Gastrocnemius medialis (tissue), 4 donors: ENCODE measurements around the gene MAGI1. TPM values are rescaled to one million over a fixed set of nuclear protein-coding genes. Genes with fewer than 3 reads are reported as not detected.

Experiments used
- ATAC-seq, 2 donors: fragments of 150-250 bp; one replicate each; pipeline ENCODE4 v1.9.1; 2016
- DNase-seq, 2 donors: peaks; one replicate each; pipeline ENCODE4 v3.0.0-alpha.2; 2019
- H3K27ac ChIP-seq, 4 donors: fragments of 200-600 bp; sonication (generic); 1 replicate in 1 of 4; 2 replicates in 3 of 4; pipeline ENCODE4 v1.5.1; 2016 to 2018; ENCODE audit warnings: mild to moderate bottlenecking in 2 of 4, moderate library complexity in 1 of 4
- H3K27me3 ChIP-seq, 3 donors: fragments of 200-600 bp; sonication (generic) in 2 of 3; 1 replicate in 1 of 3; 2 replicates in 2 of 3; pipeline versions ENCODE4 v1.5.1 to v1.6.0; 2016 to 2019; ENCODE audit warnings: mild to moderate bottlenecking in 1 of 3, moderate library complexity in 1 of 3
- H3K36me3 ChIP-seq, 2 donors: fragments of 200-600 bp; sonication (generic) in 1 of 2; one replicate each; pipeline ENCODE4 v1.5.1; 2017 to 2018
- H3K4me1 ChIP-seq, 2 donors: fragments of 200-600 bp; sonication (generic) in 1 of 2; one replicate each; pipeline ENCODE4 v1.5.1; 2016 to 2017; ENCODE audit warnings: mild to moderate bottlenecking in 2 of 2
- H3K4me3 ChIP-seq, 4 donors: fragments of 200-600 bp; sonication (generic) in 3 of 4; 1 replicate in 1 of 4; 2 replicates in 3 of 4; pipeline ENCODE4 v1.5.1; 2016 to 2019; ENCODE audit warnings: mild to moderate bottlenecking in 2 of 4
- H3K9me3 ChIP-seq, 3 donors: fragments of 200-600 bp; sonication (generic) in 2 of 3; 1 replicate in 1 of 3; 2 replicates in 2 of 3; pipeline ENCODE4 v1.5.1; 2016 to 2019
- CTCF ChIP-seq, 5 experiments: fragments of 450-650 bp in 3 of 5; fragments of 200-600 bp in 2 of 5; sonication (generic) in 2 of 5; IDR thresholded peaks in 4 of 5; conservative IDR thresholded peaks in 1 of 5; 1 replicate in 4 of 5; 2 replicates in 1 of 5; pipeline ENCODE4 v1.5.1; 2016 to 2019; ENCODE audit warnings: antibody characterized with exemption in 5 of 5, mild to moderate bottlenecking in 3 of 5, moderate library complexity in 3 of 5
- POLR2A ChIP-seq, 2 donors: fragments of 450-650 bp; IDR thresholded peaks; one replicate each; pipeline ENCODE4 v1.6.1; 2017; ENCODE audit warnings: antibody characterized with exemption in 2 of 2, mild to moderate bottlenecking in 2 of 2, moderate library complexity in 2 of 2
- in situ Hi-C, 4 donors: fragments of 200-750 bp; cut with MboI; loops; one replicate each; pipeline versions ENCODE4 v1.15.0 to v1.8.0; 2017; ENCODE audit warnings: low sequenced_read_pairs in 4 of 4
- intact Hi-C: fragments of 100-400 bp; cut with DNase I; formaldehyde crosslinking; loops from one replicate; pipeline ENCODE4 v1.15.1; 2023; ENCODE audit warnings: low total_unique reads
- total RNA-seq, 4 donors: library from RNA; depleted of rRNA; stranded (reverse); fragments of >200 nt; gene quantifications; one replicate each; pipeline versions ENCODE4 v1.1.0 to v1.2.3, GENCODE V29; 2016

Gene MAGI1
- total RNA-seq, 4 donors from 2014 or later, result 2.6 to 7.5 (median 3.9) TPM

- no peak overlapping the region for H3K27ac ChIP-seq
- ATAC-seq (no peak), DNase-seq (no peak)
- H3K27me3 ChIP-seq, result no peaks in the 10 kb centered on the region
- H3K9me3 ChIP-seq, result no peaks in the 10 kb centered on the region
- in situ Hi-C loops, result no loop called here
- no peak overlapping the region for H3K4me3 ChIP-seq
- TF ChIP-seq CTCF (IDR thresholded peaks at IDR 0.05 in 4 of 5, conservative IDR thresholded peaks at IDR 0.05 in 1 of 5) (no peak), POLR2A (IDR thresholded peaks at IDR 0.05) (no peak)
- peaks cover 0 to under 1% of the 10 kb centered on the region in 2 donors for H3K4me1 ChIP-seq
- intact Hi-C loops, result no loop called here
- no peaks in the 10 kb centered on the region for H3K36me3 ChIP-seq
Measured at GRCh38 chr3:65591313-65591712, 447.4 kb downstream of the MAGI1 start.

- intact Hi-C loops, result no loop called here
- ATAC-seq, result no peak
- no peak for DNase-seq
- H3K36me3 ChIP-seq, result no peaks in the 10 kb centered on the region
- H3K9me3 ChIP-seq, result no peaks in the 10 kb centered on the region
- in situ Hi-C loops, result no loop called here
- H3K4me3 ChIP-seq, result no peak overlapping the region
- H3K4me1 ChIP-seq, result peaks cover 0 to 5% of the 10 kb centered on the region in 2 donors
- H3K27ac ChIP-seq, result no peak overlapping the region
- H3K27me3 ChIP-seq, result no peaks in the 10 kb centered on the region
- no peak for TF ChIP-seq CTCF (IDR thresholded peaks at IDR 0.05 in 4 of 5, conservative IDR thresholded peaks at IDR 0.05 in 1 of 5)
- TF ChIP-seq POLR2A (IDR thresholded peaks at IDR 0.05), result no peak
Measured at GRCh38 chr3:65588884-65589283, 449.8 kb downstream of the MAGI1 start.

DNA sequence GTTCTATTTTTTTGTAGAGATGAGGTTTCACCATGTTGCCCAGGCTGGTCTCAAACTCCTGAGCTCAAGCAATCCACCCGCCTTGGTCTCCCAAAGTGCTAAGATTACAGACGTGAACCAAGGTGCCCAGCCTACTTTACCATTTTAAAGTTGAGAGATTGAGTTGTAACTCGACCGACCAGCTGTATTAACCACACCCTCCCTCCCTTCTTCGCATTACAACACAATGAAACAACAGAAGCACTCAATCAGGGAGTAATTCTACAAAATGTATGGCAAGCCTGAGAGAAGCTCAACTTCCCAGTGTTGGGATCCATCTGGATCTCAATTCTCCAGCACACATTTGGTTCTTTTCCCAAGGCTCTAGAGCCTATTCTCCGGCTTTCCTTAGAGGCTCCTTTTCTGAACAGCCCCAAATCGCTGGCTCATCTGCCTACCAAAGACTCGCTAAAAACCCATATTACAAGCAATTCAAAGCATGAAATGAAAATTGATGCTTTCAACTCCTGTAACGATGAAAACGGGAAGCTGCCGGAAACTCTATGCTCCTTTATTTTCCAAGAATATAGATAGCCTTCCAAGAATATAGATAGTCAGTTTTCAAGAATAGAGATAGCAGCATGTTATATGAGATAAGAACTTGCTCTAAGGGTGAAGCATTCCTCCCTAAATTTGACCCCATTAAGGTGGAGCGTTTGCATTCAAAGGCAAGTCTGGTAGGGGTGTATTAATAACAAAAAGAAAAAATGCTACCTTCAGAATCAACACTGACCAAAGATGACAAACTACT lies 450.9 kb downstream of the MAGI1 start:
- Histone ChIP-seq H3K36me3 (no peaks in the 10 kb centered on the region), H3K27ac (no peak overlapping the region), H3K9me3 (no peaks in the 10 kb centered on the region), H3K4me3 (no peak overlapping the region), H3K27me3 (no peaks in the 10 kb centered on the region), H3K4me1 (peaks cover 0 to 5% of the 10 kb centered on the region in 2 donors)
- TF ChIP-seq POLR2A (IDR thresholded peaks at IDR 0.05) (no peak), CTCF (IDR thresholded peaks at IDR 0.05 in 4 of 5, conservative IDR thresholded peaks at IDR 0.05 in 1 of 5) (no peak)
- no peak for ATAC-seq
- intact Hi-C loops (no loop called here), in situ Hi-C loops (no loop called here)
- no peak for DNase-seq

GRCh38 chr3:65584913-65585312 lies 453.8 kb downstream of the MAGI1 start:
- in situ Hi-C loops, result no loop called here
- ATAC-seq, result no peak

More at GRCh38 chr3:65584913-65585312, 453.8 kb downstream of the MAGI1 start:
- no peaks in the 10 kb centered on the region for H3K27me3 ChIP-seq
- intact Hi-C loops, result no loop called here
- TF ChIP-seq CTCF (IDR thresholded peaks at IDR 0.05 in 4 of 5, conservative IDR thresholded peaks at IDR 0.05 in 1 of 5), result no peak
- TF ChIP-seq POLR2A (IDR thresholded peaks at IDR 0.05), result no peak
- DNase-seq, result no peak
- H3K4me3 ChIP-seq, result no peak overlapping the region
- H3K4me1 ChIP-seq, result peaks cover 0 to 5% of the 10 kb centered on the region in 2 donors
- H3K36me3 ChIP-seq, result no peaks in the 10 kb centered on the region
- no peak overlapping the region for H3K27ac ChIP-seq
- H3K9me3 ChIP-seq, result no peaks in the 10 kb centered on the region
